ENCODE data around the gene ATP11A.

- no peak for TF ChIP-seq TCF7L2 (IDR thresholded peaks at IDR 0.05; ENCODE audit: borderline replicate concordance, extremely low read depth, insufficient read depth, insufficient read length)
- TF ChIP-seq CTCF (IDR thresholded peaks at IDR 0.05 in 2 of 3, conservative IDR thresholded peaks at IDR 0.05 in 1 of 3; ENCODE audit: borderline replicate concordance in 1 of 3, insufficient read depth in 1 of 3, low read depth in 2 of 3, low read length in 2 of 3): no peak
- no peak for TF ChIP-seq REST (IDR thresholded peaks at IDR 0.05; ENCODE audit: low read depth)
- no peak for TF ChIP-seq POLR2A (IDR thresholded peaks at IDR 0.05; ENCODE audit: borderline replicate concordance, extremely low read depth, insufficient read depth, insufficient read length)
- TF ChIP-seq ZNF274 (IDR thresholded peaks at IDR 0.05; ENCODE audit: low read depth, low read length): no peak
- no peak for TF ChIP-seq MAX (IDR thresholded peaks at IDR 0.05)
- TF ChIP-seq JUND (IDR thresholded peaks at IDR 0.05): no peak
Observed at GRCh38 chr13:112645327-112645914, 44.4 kb upstream of the ATP11A start.

Measured in HCT116 (cell line).